Body of pancreas (tissue), 4 donors: ENCODE measurements around the gene ERCC4. TPM values are rescaled to one million over a fixed set of nuclear protein-coding genes. Genes with fewer than 3 reads are reported as not detected.

Source experiments
- ATAC-seq: fragments of 150-250 bp; one replicate; pipeline ENCODE4 v1.9.1; 2016
- DNase-seq, 4 donors: peaks; one replicate each; pipeline ENCODE4 v3.0.0-alpha.2; 2019
- H3K27ac ChIP-seq, 4 donors: fragments of 200-600 bp; sonication (generic); 1 replicate in 3 of 4; 2 replicates in 1 of 4; pipeline versions ENCODE4 v1.5.1 to v1.6.1; 2016 to 2019; ENCODE audit warnings: mild to moderate bottlenecking in 1 of 4, mixed read lengths in 1 of 4, moderate library complexity in 1 of 4
- H3K27me3 ChIP-seq, 2 donors: fragments of 200-600 bp; sonication (generic); one replicate each; pipeline ENCODE4 v1.6.0; 2016; ENCODE audit warnings: mild to moderate bottlenecking in 1 of 2
- H3K36me3 ChIP-seq, 2 donors: fragments of 200-600 bp; sonication (generic); replicated peaks in 1 of 2; 2 replicates each; pipeline ENCODE4 v1.5.1; 2016; ENCODE audit warnings: low read depth in 2 of 2; ENCODE audit not compliant: insufficient read depth in 1 of 2
- H3K4me1 ChIP-seq: fragments of 200-600 bp; sonication (generic); one replicate; pipeline ENCODE4 v1.6.0; 2016
- H3K4me3 ChIP-seq, 2 donors: fragments of 200-600 bp; sonication (generic); 1 replicate in 1 of 2; 2 replicates in 1 of 2; pipeline ENCODE4 v1.5.1; 2016 to 2019
- H3K9me3 ChIP-seq, 3 donors: fragments of 200-600 bp; sonication (generic); 1 replicate in 2 of 3; 2 replicates in 1 of 3; pipeline ENCODE4 v1.5.1; 2016
- POLR2A ChIP-seq, 3 donors: fragments of 450-650 bp; IDR thresholded peaks; one replicate each; pipeline ENCODE4 v1.6.1; 2016; ENCODE audit warnings: antibody characterized with exemption in 3 of 3, mild to moderate bottlenecking in 2 of 3
- whole genome bisulfite sequencing, 2 donors: methylation state at CpG; one replicate each; pipeline ENCODE4 v1.1.5; 2017; 5-methylcytosine and 5-hydroxymethylcytosine counted together
- intact Hi-C: fragments of 100-400 bp; cut with DNase I; formaldehyde crosslinking; loops from one replicate; pipeline ENCODE4 v1.15.1; 2023
- total RNA-seq, 2 donors: library from RNA; depleted of rRNA; stranded (reverse); fragments of >200 nt; gene quantifications; one replicate each; pipeline ENCODE4 v1.1.0, GENCODE V29; 2016
- TF ChIP-seq, protein P1 (sequence below), 7 experiments: fragments of 450-650 bp in 4 of 7; fragments of 200-600 bp in 3 of 7; sonication (generic) in 3 of 7; IDR thresholded peaks; one replicate each; pipeline ENCODE4 v1.5.1; 2016 to 2019; ENCODE audit warnings: antibody characterized with exemption in 7 of 7

ERCC4 gene
- total RNA-seq, 2 donors from 2014 or later = 9.2 to 9.9 TPM

GRCh38 chr16:13982451-13982850, 62.5 kb downstream of the ERCC4 start:
- ATAC-seq (no peak), DNase-seq (no peak)
- intact Hi-C loops = no loop called here
- Histone ChIP-seq H3K27me3 (no peaks in the 10 kb centered on the region), H3K36me3 (no peaks in the 10 kb centered on the region), H3K4me3 (no peak overlapping the region), H3K9me3 (no peaks in the 10 kb centered on the region), H3K4me1 (no peaks in the 10 kb centered on the region), H3K27ac (no peak overlapping the region)
- TF ChIP-seq POLR2A (IDR thresholded peaks at IDR 0.05) = no peak
- TF ChIP-seq, protein P1, sequence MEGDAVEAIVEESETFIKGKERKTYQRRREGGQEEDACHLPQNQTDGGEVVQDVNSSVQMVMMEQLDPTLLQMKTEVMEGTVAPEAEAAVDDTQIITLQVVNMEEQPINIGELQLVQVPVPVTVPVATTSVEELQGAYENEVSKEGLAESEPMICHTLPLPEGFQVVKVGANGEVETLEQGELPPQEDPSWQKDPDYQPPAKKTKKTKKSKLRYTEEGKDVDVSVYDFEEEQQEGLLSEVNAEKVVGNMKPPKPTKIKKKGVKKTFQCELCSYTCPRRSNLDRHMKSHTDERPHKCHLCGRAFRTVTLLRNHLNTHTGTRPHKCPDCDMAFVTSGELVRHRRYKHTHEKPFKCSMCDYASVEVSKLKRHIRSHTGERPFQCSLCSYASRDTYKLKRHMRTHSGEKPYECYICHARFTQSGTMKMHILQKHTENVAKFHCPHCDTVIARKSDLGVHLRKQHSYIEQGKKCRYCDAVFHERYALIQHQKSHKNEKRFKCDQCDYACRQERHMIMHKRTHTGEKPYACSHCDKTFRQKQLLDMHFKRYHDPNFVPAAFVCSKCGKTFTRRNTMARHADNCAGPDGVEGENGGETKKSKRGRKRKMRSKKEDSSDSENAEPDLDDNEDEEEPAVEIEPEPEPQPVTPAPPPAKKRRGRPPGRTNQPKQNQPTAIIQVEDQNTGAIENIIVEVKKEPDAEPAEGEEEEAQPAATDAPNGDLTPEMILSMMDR (IDR thresholded peaks at IDR 0.05) = no peak
- 88 to 97% methylated on average over 3 of the region's 3 CpGs for WGBS, 2 donors

GRCh38 chr16:13983625-13984024, 63.7 kb downstream of the ERCC4 start:
- H3K4me1 ChIP-seq = no peaks in the 10 kb centered on the region

GRCh38 chr16:13984794-13985193, 64.8 kb downstream of the ERCC4 start:
- no peaks in the 10 kb centered on the region for H3K9me3 ChIP-seq
- no peak for TF ChIP-seq POLR2A (IDR thresholded peaks at IDR 0.05)
- TF ChIP-seq, protein P1 (IDR thresholded peaks at IDR 0.05) = no peak
- H3K4me1 ChIP-seq = no peaks in the 10 kb centered on the region
- H3K4me3 ChIP-seq = no peak overlapping the region
- ATAC-seq = no peak
- no peaks in the 10 kb centered on the region for H3K27me3 ChIP-seq
- intact Hi-C loops = no loop called here
- no peak overlapping the region for H3K27ac ChIP-seq
- no peaks in the 10 kb centered on the region for H3K36me3 ChIP-seq
- WGBS, 2 donors = 86 to 87% methylated on average over 6 to 8 of the region's 8 CpGs
- no peak for DNase-seq

More at GRCh38 chr16:13983625-13984024, 63.7 kb downstream of the ERCC4 start:
- Histone ChIP-seq H3K4me3 (no peak overlapping the region), H3K27ac (no peak overlapping the region), H3K27me3 (no peaks in the 10 kb centered on the region), H3K9me3 (no peaks in the 10 kb centered on the region), H3K36me3 (no peaks in the 10 kb centered on the region)
- DNase-seq = no peak
- TF ChIP-seq, protein P1 (IDR thresholded peaks at IDR 0.05) = no peak
- no peak for TF ChIP-seq POLR2A (IDR thresholded peaks at IDR 0.05)
- ATAC-seq = no peak
- WGBS, 2 donors = 77 to 83% methylated on average over 5 of the region's 5 CpGs
- intact Hi-C loops = no loop called here

- no peaks in the 10 kb centered on the region for H3K27me3 ChIP-seq
- 93 to 100% methylated on average over 1 of the region's 1 CpG for WGBS, 2 donors
- H3K4me3 ChIP-seq = no peak overlapping the region
- no peaks in the 10 kb centered on the region for H3K4me1 ChIP-seq
- ATAC-seq (no peak), DNase-seq (no peak)
- H3K9me3 ChIP-seq = no peaks in the 10 kb centered on the region
- intact Hi-C loops = no loop called here
- TF ChIP-seq, protein P1 (IDR thresholded peaks at IDR 0.05) = no peak
- TF ChIP-seq POLR2A (IDR thresholded peaks at IDR 0.05) = no peak
- no peaks in the 10 kb centered on the region for H3K36me3 ChIP-seq
- no peak overlapping the region for H3K27ac ChIP-seq
These were observed 68.1 kb downstream of the ERCC4 start for GRCh38 chr16:13988038-13988437.

- DNase-seq = no peak
- Histone ChIP-seq H3K27ac (no peak overlapping the region), H3K9me3 (no peaks in the 10 kb centered on the region), H3K4me1 (no peaks in the 10 kb centered on the region), H3K36me3 (no peaks in the 10 kb centered on the region), H3K27me3 (no peaks in the 10 kb centered on the region), H3K4me3 (no peak overlapping the region)
- ATAC-seq = no peak
- 80 to 86% methylated on average over 6 of the region's 6 CpGs for WGBS, 2 donors
- intact Hi-C loops = no loop called here
- no peak for TF ChIP-seq POLR2A (IDR thresholded peaks at IDR 0.05)
- TF ChIP-seq, protein P1 (IDR thresholded peaks at IDR 0.05) = no peak
These were observed 72.4 kb downstream of the ERCC4 start for GRCh38 chr16:13992322-13992721.
